GM18873 (cell line): ENCODE results near the gene WNT11.

Experiments
- ATAC-seq: cut with Tn5 transposase; IDR thresholded peaks from one replicate; pipeline ENCODE4 v1.9.1; 2021; ENCODE audit warnings: mild to moderate bottlenecking, moderate library complexity, moderate number of reproducible peaks; ENCODE audit not compliant: unreplicated experiment, low FRiP score

The WNT11 gene

GRCh38 chr11:76206327-76207081 is at the start of gene WNT11:
WNT11 (minus strand) TSS chr11:76206502; CDS start chr11:76206407, 95 bp downstream.
- no peak for ATAC-seq

- no peak for ATAC-seq
Measured at GRCh38 chr11:76253416-76253815, 47.1 kb upstream of the WNT11 start.

- ATAC-seq: no peak
Measured at GRCh38 chr11:76252631-76253070, 46.3 kb upstream of the WNT11 start.

GRCh38 chr11:76251576-76251975 is 45.3 kb upstream of the WNT11 start:
- no peak for ATAC-seq

- no peak for ATAC-seq
Measured at GRCh38 chr11:76251226-76251575, 44.9 kb upstream of the WNT11 start.

- ATAC-seq: no peak
Measured at GRCh38 chr11:76250520-76251225, 44.4 kb upstream of the WNT11 start.

- ATAC-seq: no peak
Measured at GRCh38 chr11:76249195-76249741, 43.0 kb upstream of the WNT11 start.

GRCh38 chr11:76248210-76248609 is 41.9 kb upstream of the WNT11 start:
- ATAC-seq: no peak

- ATAC-seq: no peak
Measured at GRCh38 chr11:76247091-76247490, 40.8 kb upstream of the WNT11 start.

GRCh38 chr11:76246271-76246933 is 40.1 kb upstream of the WNT11 start:
- no peak for ATAC-seq

GRCh38 chr11:76245720-76246119 is 39.4 kb upstream of the WNT11 start:
- ATAC-seq: no peak

GRCh38 chr11:76244316-76244851 is 38.1 kb upstream of the WNT11 start:
- ATAC-seq: no peak

- ATAC-seq: no peak
Measured at GRCh38 chr11:76243957-76244285, 37.6 kb upstream of the WNT11 start.

GRCh38 chr11:76243193-76243956 is 37.1 kb upstream of the WNT11 start:
- no peak for ATAC-seq

- no peak for ATAC-seq
Measured at GRCh38 chr11:76242004-76242779, 35.9 kb upstream of the WNT11 start.

- no peak for ATAC-seq
Measured at GRCh38 chr11:76241243-76242000, 35.1 kb upstream of the WNT11 start.

GRCh38 chr11:76240666-76241065 is 34.4 kb upstream of the WNT11 start:
- ATAC-seq: no peak

GRCh38 chr11:76240161-76240540 is 33.8 kb upstream of the WNT11 start:
- no peak for ATAC-seq
